DND-41 (cell line): ENCODE data around the gene SIRPG.

Source experiments
- CTCF ChIP-seq: IDR thresholded peaks from 2 replicates; pipeline ENCODE4 v1.5.1; 2012; ENCODE audit warnings: borderline replicate concordance, low read length, moderate library complexity, mild to moderate bottlenecking; ENCODE audit not compliant: poor library complexity, severe bottlenecking; ENCODE audit errors: extremely low read depth
- EZH2 ChIP-seq: IDR thresholded peaks from 3 replicates; pipeline ENCODE4 v1.6.1; 2012; ENCODE audit warnings: borderline replicate concordance, low read depth, mild to moderate bottlenecking, moderate library complexity, low read length, inconsistent platforms; ENCODE audit not compliant: severe bottlenecking

GRCh38 chr20:1588533-1589460, 68.8 kb downstream of the SIRPG start:
- peak; percentile 57 for TF ChIP-seq CTCF
- TF ChIP-seq EZH2, result no peak
